Umbilical cord (tissue), 2 donors: Measurements from ENCODE around the gene CTNNA1. TPM values are rescaled to one million over a fixed set of nuclear protein-coding genes. Genes with fewer than 3 reads are reported as not detected.
"Not testable (repeated sequence)": the region's sequence is repeated elsewhere in the genome, so short reads cannot be mapped to it uniquely, and the experiment has no call there.

Experiments
- DNase-seq: peaks from one replicate; pipeline ENCODE4 v3.0.0-alpha.2; 2015; ENCODE audit warnings: low spot score
- total RNA-seq: library from RNA; depleted of rRNA; stranded (reverse); fragments of >200 nt; gene quantifications from one replicate; pipeline ENCODE4 v1.2.3, GENCODE V29; 2014; ENCODE audit warnings: low replicate concordance; ENCODE audit not compliant: insufficient read depth

The CTNNA1 gene
- total RNA-seq, 1 donor from 2014 or later, result 293 TPM

DNA sequence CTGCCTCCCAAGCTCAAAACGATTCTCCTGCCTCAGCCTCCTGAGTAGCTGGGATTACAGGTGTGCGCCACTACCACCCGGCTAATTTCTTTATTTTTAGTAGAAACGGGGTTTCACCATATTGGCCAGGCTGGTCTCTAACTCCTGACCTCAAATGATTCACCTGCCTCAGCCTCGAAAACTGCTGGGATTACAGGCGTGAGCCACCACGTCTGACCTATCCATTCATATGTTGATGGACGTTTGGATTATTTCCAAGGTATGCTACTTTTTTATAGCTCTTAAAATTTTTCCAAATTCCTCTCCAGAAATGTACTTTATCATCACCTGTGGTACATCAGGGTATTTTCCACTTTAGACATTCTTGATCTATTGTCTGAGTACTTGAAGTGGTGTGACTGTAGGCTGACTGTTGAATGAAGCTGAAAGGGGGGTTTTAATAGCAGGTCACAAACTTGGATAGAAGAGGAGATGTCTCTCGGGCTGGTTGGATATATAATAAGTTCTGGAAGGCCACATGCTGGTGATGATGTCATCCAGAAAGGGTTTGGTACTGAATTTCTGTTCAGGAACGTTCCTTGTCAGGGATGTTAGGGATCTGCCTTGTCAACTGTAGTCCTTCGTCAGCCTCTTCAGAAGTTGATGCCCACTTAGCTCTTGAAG lies 7.4 kb downstream of the CTNNA1 start:
- no peak for DNase-seq

DNA sequence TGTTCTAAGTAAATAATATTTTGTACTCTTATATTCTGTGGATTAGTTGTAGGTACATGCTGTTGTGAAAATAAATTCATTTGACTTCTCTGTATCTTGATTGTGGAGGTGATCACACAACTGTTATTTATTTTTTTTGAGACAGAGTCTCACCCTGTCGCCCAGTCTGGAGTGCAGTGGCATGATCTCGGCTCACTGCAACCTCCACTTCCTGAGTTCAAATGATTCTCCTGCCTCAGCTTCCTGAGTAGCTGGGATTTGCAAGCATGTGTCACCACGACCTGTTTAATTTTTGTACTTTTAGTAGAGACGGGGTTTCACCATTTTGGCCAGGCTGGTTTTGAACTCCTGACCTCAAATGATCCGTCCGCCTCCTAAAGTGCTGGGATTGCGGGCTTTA lies 7.9 kb downstream of the CTNNA1 start:
- not testable (repeated sequence) for DNase-seq

DNA sequence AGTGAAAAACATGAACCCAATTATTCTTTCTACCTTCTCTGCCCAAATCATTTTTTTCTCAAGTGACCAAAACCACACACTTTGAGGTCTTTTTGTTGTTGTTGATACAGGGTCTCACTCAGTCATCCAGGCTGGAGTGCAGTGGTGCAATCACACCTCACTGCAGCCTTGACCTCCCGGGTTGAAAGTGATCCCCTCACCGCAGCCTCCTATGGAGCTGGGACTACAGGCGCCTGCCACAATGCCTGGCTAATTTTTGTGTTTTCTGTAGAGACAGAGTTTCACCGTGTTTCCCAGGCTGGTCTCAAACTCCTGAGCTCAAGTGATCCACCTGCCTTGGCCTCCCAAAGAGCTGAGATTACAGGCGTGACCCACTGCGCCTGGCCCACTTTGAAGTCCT lies 8.4 kb downstream of the CTNNA1 start:
- not testable (repeated sequence) for DNase-seq

DNA sequence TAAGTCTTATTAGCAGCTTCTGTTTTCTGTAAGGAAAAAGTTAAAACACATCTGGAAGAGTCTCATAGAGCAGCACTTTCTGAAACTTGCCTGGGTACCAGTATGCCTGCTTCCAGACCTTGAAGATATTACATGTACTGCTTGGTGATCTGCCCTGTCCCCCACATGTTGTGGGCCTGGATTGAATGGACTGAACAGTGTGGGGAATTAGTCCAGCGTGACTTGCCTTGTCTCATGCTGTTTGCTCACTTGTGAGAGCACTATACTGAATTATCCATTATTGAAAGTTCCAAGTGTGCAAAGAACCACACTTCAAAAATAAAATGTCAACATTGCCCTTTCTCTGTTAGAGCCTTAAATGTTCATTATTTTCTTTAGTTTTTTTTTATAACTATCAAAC lies 8.9 kb downstream of the CTNNA1 start:
- DNase-seq, result no peak

DNA sequence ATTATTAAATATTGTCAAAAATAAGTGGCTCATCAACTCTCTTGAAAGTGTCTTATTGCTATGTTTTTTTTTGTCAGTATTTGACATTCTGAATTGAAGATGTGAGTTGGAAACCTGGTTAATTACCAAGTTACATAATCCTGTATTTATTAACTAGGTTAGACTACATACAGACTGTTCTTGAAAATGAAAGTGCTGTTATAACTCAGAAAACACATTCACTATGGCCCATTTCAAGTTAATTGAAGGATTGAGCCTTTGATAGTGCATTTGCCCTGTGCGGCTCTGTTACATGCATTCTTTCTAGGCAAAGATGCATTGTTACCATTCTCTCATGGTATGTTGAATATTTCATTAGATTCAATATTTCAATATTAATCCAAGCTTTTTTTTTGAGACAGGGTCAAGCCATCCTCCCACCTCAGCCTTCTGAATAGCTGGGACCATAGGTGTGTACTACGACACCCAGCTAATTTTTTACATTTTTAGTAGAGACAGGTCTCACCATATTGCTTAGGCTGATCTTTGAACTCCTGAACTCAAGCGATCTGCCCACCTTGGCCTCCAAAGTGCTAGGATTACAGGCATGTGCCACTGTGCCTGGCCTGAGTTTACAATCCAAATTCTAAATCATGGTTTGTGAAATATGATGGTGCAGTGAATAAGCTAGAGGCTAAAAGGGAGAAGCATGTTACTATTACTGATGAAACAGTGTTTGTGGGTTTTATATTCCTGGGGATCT lies 10.0 kb downstream of the CTNNA1 start:
- no peak for DNase-seq

DNA sequence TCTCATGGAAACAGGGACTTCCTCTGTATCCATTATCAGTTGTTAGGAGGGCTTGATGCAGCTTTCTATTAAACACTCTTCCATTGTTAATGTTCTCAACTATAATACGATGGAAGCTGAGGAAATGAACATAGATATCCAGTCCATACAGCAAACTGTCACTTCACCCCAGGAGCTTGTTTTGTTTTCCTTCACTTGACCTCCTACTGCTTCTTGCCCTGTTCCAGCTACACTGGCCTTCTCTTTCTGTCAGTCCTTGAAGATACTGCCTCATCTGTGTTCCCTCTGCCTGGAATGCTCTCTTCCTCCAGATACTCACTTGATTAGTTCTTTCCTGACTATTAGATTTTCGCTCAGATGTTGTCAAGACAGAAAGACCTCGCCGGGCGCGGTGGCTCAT lies 17.1 kb downstream of the CTNNA1 start:
- no peak for DNase-seq

DNA sequence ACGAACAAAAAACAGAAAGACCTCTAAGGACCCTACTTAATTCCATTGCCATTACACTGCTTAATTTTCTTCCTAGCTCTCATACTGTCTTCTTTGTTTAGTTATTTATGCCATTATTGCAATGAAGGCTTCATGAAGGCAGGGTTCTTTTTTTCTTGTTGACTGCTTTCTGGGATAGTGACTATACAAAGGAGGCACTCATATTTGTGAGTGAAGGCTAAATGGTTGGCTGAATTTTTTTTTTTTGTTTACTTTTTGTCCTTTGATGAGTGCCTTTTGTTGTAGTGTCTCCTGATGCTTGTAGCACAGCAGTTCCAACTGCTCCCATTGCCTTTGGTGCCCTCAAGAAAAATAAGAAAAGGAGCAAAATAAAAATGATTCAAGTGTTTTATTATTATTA lies 17.8 kb downstream of the CTNNA1 start:
- DNase-seq, result no peak

DNA sequence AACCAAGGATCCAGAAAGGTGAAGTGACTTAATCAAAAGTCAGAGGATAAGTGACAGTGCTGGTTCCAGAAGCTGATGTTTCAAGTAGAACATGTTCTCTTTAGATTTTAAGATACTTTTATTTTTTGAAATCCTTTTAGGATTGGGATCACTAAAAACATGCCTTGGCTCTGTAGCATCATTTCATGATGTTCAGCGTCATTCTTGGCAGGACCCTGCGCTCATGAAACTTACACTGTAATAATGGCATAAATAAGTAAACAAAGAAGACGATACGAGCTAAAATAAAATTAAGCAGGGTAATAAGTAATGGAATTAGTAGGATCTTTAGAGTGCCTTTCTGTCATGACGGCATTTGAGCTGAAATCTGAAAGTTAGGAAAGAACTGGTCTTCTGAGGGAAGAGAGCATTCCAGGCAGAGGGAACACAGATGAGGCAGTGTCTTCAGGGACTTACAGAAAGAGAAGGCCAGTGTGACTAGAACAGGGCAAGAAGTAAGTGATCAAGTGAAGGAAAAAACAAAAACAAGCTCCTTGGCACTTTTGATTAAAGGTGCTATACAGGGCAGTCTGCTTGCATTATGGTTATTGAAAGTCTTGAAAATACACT lies 19.9 kb downstream of the CTNNA1 start:
- DNase-seq, result peak; percentile 27

DNA sequence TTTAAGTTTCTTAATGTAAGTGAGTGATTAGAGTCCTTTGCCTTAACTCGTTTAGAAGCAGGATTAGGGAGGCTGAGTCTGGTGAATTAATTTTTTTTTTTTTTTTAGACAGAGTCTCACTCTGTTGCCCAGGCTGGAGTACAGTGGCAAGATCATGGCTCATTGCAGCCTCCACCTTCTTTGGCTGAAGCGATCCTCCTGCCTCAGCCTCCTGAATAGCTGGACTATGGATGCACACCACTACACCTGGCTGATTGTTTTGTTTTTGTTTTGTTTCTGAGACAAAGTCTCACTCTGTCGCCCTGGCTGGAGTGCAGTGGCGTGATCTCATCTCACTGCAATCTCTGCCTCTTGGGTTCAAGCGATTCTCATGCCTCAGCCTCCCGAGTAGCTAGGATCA lies 20.4 kb downstream of the CTNNA1 start:
- not testable (repeated sequence) for DNase-seq

DNA sequence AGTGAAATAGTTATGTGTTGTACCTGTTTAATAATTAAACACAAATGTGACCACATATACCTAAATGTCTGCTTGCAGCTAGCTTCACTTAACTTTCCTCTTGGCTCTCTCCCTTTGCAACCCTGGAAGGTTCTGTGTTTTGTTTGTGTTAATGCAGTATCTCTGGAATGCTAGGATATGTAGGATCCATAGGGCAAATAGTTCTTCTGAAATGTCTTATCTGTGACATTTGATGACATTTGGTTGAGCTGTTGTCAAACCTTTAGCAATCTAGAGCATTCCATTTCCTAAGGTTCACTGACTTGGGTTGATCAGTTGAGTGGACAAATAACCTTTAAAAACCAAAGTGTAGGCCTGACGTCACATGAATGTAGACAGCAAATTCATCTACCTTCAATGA lies 21.8 kb downstream of the CTNNA1 start:
- DNase-seq, result no peak

DNA sequence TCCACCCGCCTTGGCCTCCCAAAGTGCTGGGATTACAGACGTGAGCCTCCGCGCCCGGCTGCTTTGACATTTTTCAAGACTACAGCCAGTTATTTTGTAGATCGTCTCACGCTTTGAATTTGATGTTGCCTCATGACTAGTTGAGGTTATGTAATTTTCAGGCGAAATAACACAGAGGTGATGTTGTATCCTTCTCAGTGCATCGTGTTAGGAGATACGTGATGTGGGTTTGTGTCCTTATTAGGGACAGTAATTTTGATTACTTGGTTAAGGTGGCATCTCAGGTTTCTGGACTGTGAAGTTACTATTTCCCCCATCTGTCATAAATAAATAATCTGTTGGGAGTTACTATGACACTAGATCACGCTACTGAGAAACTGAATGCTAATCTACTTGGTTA lies 25.0 kb downstream of the CTNNA1 start:
- no peak for DNase-seq

DNA sequence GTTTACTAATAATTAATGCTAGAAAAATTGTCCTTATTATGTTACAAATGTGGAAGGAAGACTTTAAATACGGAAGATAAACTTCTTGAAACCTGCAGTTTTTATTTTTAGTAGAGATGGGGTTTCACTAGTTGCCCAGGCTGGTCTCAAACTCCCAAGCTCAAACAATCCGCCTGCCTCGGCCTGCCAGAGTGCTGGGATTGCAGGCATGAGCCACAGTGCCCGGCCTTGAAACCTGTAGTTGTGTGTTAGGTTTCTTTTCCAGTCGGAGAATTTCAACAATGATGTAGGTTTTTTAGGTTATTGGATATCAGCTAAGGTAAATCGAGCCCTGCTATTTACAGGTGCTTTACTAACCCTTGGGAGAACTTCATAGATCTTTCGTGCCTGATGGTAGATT lies 30.8 kb downstream of the CTNNA1 start:
- DNase-seq, result no peak

DNA sequence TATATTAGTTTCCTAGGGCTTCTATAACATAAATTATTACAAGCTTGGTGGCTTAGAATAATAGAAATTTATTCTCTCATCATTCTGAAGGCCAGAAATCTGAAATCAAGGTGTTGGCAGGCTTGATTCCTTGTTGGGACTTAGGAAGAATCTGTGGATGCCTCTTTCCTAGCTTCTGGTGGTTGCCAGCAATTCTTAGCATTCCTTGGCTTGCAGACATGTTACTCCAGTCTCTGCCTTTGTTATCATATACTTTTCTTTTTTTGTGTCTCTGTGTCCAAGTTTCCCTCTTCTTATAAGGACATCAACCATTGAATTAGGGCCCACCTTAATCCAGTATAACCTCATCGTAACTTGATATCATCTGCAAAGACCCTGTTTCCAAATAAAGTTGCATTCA lies 31.4 kb downstream of the CTNNA1 start:
- DNase-seq, result no peak

DNA sequence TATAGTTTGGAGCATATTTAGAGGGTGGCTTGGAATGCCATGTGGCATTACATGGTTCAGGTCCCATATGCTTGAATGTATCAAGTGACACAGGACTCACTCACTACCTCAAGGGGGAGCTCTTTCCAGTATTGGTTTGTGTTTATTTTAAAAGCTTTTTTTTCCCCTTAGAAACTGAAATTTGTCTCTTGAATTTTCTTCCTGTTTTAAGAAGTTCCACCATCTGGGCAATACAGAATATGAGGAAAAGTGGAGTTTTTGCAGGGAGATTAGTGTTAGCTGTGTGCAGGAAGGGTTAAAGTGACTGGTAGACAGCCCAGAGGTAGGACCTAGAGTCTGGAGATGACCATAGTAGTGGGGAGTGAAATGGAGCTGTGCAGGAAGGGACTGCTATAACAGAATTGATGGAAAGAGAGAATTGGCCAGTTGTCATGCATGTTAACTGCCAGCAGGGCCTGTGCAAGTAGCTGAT lies 36.6 kb downstream of the CTNNA1 start:
- DNase-seq, result no peak

DNA sequence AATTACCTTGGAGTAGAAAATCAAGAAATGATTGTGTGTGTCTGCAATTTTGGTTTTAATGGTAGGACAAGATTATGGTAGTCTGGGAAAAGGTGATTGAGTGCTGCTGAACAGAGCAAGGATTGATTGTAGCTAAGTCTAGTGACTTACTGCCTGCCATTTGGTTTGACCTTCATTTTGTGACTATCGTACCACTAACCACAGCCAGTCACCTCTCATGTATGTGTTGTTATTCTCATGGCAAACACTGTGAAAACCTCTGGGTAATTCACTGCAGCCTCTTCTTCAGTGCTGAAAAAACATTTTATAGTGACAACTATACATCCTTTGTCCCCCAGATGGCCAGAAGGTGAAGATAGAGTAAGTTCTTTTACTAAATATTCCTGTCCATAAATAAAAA lies 37.5 kb downstream of the CTNNA1 start:
- no peak for DNase-seq

DNA sequence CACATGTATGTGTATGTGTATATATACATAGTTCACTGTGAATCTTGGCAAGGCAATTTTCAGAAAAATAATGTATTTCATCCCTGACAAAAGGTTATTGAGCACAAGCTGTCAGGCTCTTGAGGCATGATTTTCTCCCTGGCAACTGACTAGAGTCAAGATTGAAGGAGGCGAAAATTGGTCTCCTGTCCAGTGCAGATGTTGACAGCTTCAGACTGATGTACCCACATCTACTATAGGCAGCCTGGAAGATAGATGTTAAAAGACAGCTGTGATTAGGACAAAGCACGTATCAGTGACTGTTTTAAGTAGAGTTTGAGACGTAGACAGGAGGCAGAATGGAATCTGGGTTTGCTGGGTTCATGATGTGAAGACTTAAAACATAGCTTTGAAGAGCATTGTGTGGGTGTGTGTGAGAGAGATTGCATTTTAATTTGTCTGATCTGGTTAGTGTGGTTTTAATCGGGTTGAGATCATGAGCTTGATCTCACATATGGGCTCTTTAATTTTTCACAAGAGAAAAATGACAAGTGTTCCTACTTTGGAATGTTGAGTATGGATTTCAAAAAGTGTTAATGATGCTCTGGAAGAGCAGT lies 39.1 kb downstream of the CTNNA1 start:
- DNase-seq, result no peak

DNA sequence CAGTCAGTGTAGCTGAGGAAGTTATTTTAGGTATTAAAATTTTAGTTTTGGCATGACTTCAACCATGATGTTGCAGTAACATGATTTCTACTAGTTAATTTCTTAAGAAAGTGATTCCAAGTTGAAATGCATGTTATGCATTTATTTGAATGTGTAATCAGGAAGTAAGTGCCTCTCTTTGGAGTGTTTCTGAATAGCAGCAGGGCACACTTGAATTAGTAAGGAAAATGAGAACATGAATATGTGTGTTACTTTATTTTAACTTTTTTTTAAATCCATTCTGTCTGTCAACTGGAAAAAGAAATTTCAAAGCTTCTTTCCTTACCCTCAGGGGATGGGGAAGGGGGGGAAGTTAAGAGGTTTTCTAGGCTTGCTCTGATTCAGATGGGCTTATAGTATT lies 40.4 kb downstream of the CTNNA1 start:
- DNase-seq, result no peak

DNA sequence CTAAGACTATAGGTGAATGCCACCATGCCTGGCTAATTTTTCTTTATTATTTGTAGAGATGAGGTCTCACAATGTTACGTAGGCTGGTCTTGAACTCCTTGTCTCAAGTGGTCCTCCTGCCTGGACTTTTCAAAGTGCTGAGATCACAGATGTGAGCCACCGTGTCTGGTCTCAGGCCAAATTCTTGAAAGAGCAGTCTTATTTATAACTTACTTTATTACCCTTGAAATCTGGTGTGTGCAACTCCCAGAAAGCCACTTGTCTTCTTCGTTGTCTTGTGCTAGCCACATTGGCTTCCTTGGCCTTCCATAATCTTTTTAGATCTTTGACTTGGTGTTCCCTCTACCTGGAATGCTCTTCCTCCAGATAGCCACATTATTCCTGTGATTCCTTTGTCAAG lies 50.1 kb downstream of the CTNNA1 start:
- no peak for DNase-seq

DNA sequence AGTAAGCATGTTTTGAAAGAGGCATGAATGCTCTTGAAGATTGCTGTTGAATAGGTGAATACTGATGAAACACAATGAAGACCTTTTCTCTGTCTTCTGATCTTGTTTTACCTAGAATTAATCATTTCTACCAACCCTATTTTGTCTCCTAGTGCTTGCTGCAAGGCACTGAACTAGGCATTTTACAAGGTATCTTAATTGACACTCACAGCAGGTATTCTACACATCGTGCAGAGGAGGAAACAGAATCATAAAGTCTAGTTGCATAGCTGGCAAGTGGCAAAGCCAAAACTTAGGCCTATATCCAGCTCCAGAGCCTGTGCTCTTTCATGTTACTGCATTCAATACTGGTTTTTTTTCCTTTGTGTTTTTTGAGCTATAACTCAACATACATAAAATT lies 50.7 kb downstream of the CTNNA1 start:
- DNase-seq, result no peak

DNA sequence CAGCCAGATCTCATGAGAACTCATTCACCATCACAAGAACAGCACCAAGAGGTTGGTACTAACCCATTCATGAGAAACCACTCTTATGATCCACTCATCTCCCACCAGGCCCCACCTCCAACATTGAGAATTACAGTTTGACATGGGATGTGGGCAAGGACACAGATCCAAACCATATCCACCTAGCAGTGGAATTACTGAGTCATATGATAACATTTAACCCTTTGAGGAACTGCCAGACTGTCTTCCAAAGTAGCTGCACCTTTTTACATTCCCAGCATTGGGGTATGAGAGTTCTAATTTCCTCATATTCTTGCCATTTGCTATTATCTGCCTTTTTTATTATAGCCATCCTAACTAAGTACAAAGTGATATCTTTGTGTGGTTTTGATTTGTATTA lies 51.9 kb downstream of the CTNNA1 start:
- DNase-seq, result no peak

DNA sequence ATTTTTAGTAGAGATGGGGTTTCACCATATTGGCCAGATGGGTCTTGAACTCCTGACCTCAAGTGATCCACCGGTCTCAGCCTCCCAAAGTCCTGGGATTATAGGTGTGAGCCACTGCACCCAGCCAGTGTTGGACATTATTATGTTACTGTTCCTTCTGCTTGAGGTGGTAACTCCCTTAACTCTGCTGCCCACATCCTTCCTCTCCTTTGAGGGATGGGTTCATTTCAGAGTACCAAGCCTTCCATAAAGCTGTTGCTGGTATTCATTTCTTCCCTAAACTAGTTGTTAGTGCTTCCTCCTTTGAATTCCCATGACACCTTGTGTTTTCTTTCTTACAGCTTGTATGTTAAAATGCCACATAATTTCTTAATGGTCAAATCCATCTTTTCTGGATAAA lies 54.0 kb downstream of the CTNNA1 start:
- DNase-seq, result no peak

DNA sequence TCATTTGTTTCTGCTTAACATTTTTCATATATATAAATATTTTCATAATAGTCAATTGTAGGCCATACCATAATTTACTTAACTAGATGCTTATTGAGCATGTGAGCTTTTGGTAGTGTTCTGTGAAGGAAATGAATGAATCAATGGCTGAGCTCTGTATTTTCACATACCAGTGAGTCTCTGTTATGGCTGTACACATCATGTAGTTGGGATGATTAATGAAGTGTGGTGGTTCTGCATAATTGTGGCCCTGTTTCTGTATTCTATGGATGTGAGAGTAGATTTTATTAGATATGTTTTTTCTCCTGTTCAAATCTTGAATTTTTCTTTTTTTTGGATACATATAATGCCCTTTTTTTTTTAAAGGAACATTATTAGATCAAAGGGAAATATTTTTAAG lies 56.2 kb downstream of the CTNNA1 start:
- no peak for DNase-seq

DNA sequence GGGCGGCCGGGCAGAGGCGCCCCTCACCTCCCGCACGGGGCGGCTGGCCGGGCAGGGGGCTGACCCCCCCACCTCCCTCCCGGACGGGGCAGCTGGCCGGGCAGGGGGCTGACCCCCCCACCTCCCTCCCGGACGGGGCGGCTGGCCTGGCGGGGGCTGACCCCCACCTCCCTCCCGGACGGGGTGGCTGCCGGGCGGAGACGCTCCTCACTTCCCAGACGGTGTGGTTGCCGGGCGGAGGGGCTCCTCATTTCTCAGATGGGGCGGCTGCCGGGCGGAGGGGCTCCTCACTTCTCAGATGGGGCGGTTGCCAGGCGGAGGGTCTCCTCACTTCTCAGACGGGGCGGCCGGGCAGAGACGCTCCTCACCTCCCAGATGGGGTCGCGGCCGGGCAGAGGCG lies 57.6 kb downstream of the CTNNA1 start:
- DNase-seq, result not testable (repeated sequence)
